Uterus (tissue), 2 donors: ENCODE results near the gene ABL2.

ENCODE experiments used
- POLR2A ChIP-seq, 2 donors: fragments of 450-650 bp; IDR thresholded peaks; one replicate each; pipeline ENCODE4 v1.6.1; 2016; ENCODE audit warnings: antibody characterized with exemption in 2 of 2, mild to moderate bottlenecking in 1 of 2, moderate library complexity in 1 of 2
- TF ChIP-seq, protein P1 (sequence below), 4 experiments: fragments of 200-600 bp in 2 of 4; fragments of 450-650 bp in 2 of 4; sonication (generic) in 2 of 4; IDR thresholded peaks; one replicate each; pipeline ENCODE4 v1.5.1; 2016 to 2019; ENCODE audit warnings: antibody characterized with exemption in 4 of 4, mild to moderate bottlenecking in 2 of 4, moderate library complexity in 1 of 4

DNA sequence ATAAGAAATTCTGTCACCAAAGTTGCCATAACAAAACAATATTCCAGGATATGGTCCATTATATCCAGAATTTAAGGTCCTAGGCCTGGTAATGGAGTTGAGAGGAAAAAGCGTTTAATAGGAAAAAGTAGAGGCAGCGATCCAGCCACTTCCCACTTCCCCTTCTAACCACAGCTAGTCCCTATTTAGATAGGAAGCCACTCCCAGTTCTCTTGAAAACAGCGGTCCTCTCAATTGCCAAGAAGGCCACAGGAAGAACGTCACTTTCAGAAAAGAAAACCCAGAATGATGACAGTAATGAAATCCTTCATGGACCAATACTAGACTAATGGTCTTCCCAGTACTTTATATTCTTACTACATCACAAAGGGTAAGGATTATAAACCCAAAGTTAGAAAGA, 38.6 kb downstream of the ABL2 start:
- TF ChIP-seq POLR2A (IDR thresholded peaks at IDR 0.05) = no peak
- TF ChIP-seq, protein P1, sequence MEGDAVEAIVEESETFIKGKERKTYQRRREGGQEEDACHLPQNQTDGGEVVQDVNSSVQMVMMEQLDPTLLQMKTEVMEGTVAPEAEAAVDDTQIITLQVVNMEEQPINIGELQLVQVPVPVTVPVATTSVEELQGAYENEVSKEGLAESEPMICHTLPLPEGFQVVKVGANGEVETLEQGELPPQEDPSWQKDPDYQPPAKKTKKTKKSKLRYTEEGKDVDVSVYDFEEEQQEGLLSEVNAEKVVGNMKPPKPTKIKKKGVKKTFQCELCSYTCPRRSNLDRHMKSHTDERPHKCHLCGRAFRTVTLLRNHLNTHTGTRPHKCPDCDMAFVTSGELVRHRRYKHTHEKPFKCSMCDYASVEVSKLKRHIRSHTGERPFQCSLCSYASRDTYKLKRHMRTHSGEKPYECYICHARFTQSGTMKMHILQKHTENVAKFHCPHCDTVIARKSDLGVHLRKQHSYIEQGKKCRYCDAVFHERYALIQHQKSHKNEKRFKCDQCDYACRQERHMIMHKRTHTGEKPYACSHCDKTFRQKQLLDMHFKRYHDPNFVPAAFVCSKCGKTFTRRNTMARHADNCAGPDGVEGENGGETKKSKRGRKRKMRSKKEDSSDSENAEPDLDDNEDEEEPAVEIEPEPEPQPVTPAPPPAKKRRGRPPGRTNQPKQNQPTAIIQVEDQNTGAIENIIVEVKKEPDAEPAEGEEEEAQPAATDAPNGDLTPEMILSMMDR (IDR thresholded peaks at IDR 0.05) = no peak
